ENCODE measurements around the gene PPP1R1B. TPM values are rescaled to one million over a fixed set of nuclear protein-coding genes. Genes with fewer than 3 reads are reported as not detected.

PPP1R1B gene
- total and polyA plus RNA-seq, 12 donors = 0.28 to 2.1 (median 0.66) TPM; not detected in 1

- Histone ChIP-seq H3K4me1 (peaks cover 2 to 28% (median 14%) of the 10 kb centered on the region in 9 donors), H3K9me3 (no peaks in the 10 kb centered on the region), H3K4me3 (no peak overlapping the region), H3K27ac (no peak overlapping the region), H3K36me3 (no peaks in the 10 kb centered on the region), H3K27me3 (peaks cover 0 to 57% (median 11%) of the 10 kb centered on the region in 7 donors)
- 52 to 75% methylated on average over 1 of the region's 1 CpG for WGBS, 2 donors
- DNase-seq = no peak
- intact Hi-C loops (cut with DNase I) = loop anchor here in 8 of 10 donors (5.0 to 10.0 kb wide), 8 partner anchors 42 to 133 kb away; partner anchors contain the start of genes PNMT (in 2 of the 8) and TCAP (in 2 of the 8)
- no peak for ATAC-seq
- no peak for TF ChIP-seq CTCF (IDR thresholded peaks at IDR 0.05)
Observed at GRCh38 chr17:39619786-39620101, 7.0 kb upstream of the PPP1R1B start.

- no peaks in the 10 kb centered on the region for H3K9me3 ChIP-seq
- ATAC-seq = peak; percentile 63 to 88 (median 77)
- peak; percentile 96 to 100 (median 99) for TF ChIP-seq CTCF (IDR thresholded peaks at IDR 0.05)
- peak overlapping the region in 1 of 10 donors; percentile 47 for H3K27ac ChIP-seq
- 12% methylated on average over 23 to 26 of the region's 26 CpGs for WGBS, 2 donors
- intact Hi-C loops (cut with DNase I) = loop anchor here (1.0 to 10.0 kb wide), 12 partner anchors 46 to 359 kb away; partner anchors contain the start of genes PNMT (in 2 of the 10), TCAP (in 2 of the 10) and PSMD3 (in 1 of the 10)
- H3K27me3 ChIP-seq = peaks cover 10 to 57% (median 24%) of the 10 kb centered on the region in 7 donors
- peaks cover 2 to 32% (median 17%) of the 10 kb centered on the region in 9 donors for H3K4me1 ChIP-seq
- H3K36me3 ChIP-seq = no peaks in the 10 kb centered on the region
- peak; percentile 81 to 83 for DNase-seq
- no peak overlapping the region for H3K4me3 ChIP-seq
Observed at GRCh38 chr17:39621523-39622379, 5.0 kb upstream of the PPP1R1B start.

- Histone ChIP-seq H3K4me3 (no peak overlapping the region), H3K27ac (peak overlapping the region in 1 of 10 donors; percentile 47), H3K4me1 (peaks cover 2 to 36% (median 13%) of the 10 kb centered on the region in 9 donors), H3K9me3 (no peaks in the 10 kb centered on the region), H3K27me3 (peaks cover 17 to 57% (median 32%) of the 10 kb centered on the region in 7 donors), H3K36me3 (no peaks in the 10 kb centered on the region)
- no peak for TF ChIP-seq CTCF (IDR thresholded peaks at IDR 0.05)
- intact Hi-C loops (cut with DNase I) = loop anchor here (1.0 to 10.0 kb wide), 12 partner anchors 45 to 358 kb away; partner anchors contain the start of genes PNMT (in 2 of the 10), TCAP (in 2 of the 10) and PSMD3 (in 1 of the 10)
- 55 to 59% methylated on average over 16 of the region's 16 CpGs for WGBS, 2 donors
- DNase-seq (no peak), ATAC-seq (peak in 1 of 8 donors; percentile 2)
Observed at GRCh38 chr17:39622380-39623006, 4.3 kb upstream of the PPP1R1B start.

GRCh38 chr17:39623356-39623950, 3.3 kb upstream of the PPP1R1B start:
- peaks cover 17 to 62% (median 41%) of the 10 kb centered on the region in 7 donors for H3K27me3 ChIP-seq
- 5 to 9% methylated on average over 16 of the region's 16 CpGs for WGBS, 2 donors
- H3K27ac ChIP-seq = peak overlapping the region in 1 of 10 donors; percentile 23
- peak; percentile 91 to 96 (median 93) for TF ChIP-seq CTCF (IDR thresholded peaks at IDR 0.05)
- intact Hi-C loops (cut with DNase I) = loop anchor here (1.0 to 10.0 kb wide), 11 partner anchors 44 to 357 kb away; partner anchors contain the start of genes PNMT (in 2 of the 10), TCAP (in 2 of the 10) and PSMD3 (in 1 of the 10)
- H3K4me1 ChIP-seq = peaks cover 2 to 32% (median 12%) of the 10 kb centered on the region in 9 donors
- DNase-seq (peak; percentile 83 to 89), ATAC-seq (peak; percentile 46 to 85 (median 78))
- H3K36me3 ChIP-seq = no peaks in the 10 kb centered on the region
- no peaks in the 10 kb centered on the region for H3K9me3 ChIP-seq
- H3K4me3 ChIP-seq = no peak overlapping the region
